Measurements from ENCODE around the gene TMBIM4.
"Not testable (repeated sequence)": the region's sequence is repeated elsewhere in the genome, so short reads cannot be mapped to it uniquely, and the experiment has no call there.

TMBIM4 gene

GRCh38 chr12:66169221-66170170, at the start of gene TMBIM4:
TMBIM4 (minus strand) TSS chr12:66169996; CDS start chr12:66169951, 45 bp downstream.
- no peaks in the 10 kb centered on the region; the same call in 1 of the 2 replicates for H3K36me3 ChIP-seq (ENCODE audit: control insufficient read depth, insufficient read depth, low read length)
- peak; percentile 92 for DNase-seq (ENCODE audit: extremely low read depth, insufficient read length)
- TF ChIP-seq CTCF (IDR thresholded peaks at IDR 0.05; ENCODE audit: insufficient read depth, low read length, poor library complexity, severe bottlenecking): peak; percentile 49
- no peaks in the 10 kb centered on the region for H3K27me3 ChIP-seq (replicated peaks; ENCODE audit: control insufficient read depth, insufficient read depth, low read length)
- peak within 1 kb of the TSS; percentile 92 for H3K4me3 ChIP-seq (replicated peaks; ENCODE audit: low read depth, low read length)

GRCh38 chr12:66217342-66217917, 47.6 kb upstream of the TMBIM4 start:
- DNase-seq (ENCODE audit: extremely low read depth, insufficient read length): no peak
- H3K36me3 ChIP-seq (ENCODE audit: control insufficient read depth, insufficient read depth, low read length): no peaks in the 10 kb centered on the region

DNA sequence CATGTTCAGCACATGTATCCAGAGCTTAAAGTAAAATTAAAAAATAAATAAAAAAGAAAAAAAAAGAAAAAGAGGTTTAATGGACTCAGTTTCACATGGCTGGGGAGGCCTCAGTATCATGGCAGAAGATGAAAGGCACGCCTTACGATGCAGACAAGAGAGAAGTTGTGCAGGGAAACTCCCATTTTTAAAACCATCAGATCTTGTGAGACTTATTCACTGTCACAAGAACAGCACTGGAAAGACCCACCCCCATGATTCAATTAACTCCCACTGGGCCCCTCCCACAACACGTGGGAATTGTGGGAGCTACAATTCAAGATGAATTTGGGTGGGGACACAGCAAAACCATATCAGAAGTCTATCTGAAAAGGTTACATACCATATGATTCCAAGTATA, 43.2 kb upstream of the TMBIM4 start:
- not testable (repeated sequence) for H3K27me3 ChIP-seq (replicated peaks; ENCODE audit: control insufficient read depth, insufficient read depth, low read length); DNase-seq (ENCODE audit: extremely low read depth, insufficient read length); H3K36me3 ChIP-seq (ENCODE audit: control insufficient read depth, insufficient read depth, low read length); H3K4me3 ChIP-seq (replicated peaks; ENCODE audit: low read depth, low read length)

More at GRCh38 chr12:66217342-66217917, 47.6 kb upstream of the TMBIM4 start:
- no peaks in the 10 kb centered on the region for H3K27me3 ChIP-seq (replicated peaks; ENCODE audit: control insufficient read depth, insufficient read depth, low read length)
- no peak for TF ChIP-seq CTCF (IDR thresholded peaks at IDR 0.05; ENCODE audit: insufficient read depth, low read length, poor library complexity, severe bottlenecking)
- H3K4me3 ChIP-seq (replicated peaks; ENCODE audit: low read depth, low read length): no peak overlapping the region

DNA sequence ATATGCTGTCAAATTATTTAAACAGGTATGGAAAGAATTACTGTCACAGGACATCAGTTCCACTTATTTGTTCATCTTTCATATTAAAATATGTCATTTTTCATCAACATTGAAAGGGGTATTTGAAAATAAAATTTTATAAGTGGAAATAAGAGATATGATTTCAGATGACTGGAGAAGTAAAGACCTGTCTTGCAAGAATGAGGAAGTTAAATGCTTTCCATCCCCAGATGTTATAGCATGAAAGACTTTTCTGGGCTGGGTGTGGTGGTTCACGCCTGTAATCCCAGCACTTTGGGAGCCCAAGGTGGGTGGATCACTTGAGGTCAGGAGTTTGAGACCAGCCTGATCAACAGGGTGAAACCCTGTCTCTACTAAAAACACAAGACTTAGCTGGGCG, 41.8 kb upstream of the TMBIM4 start:
- H3K36me3 ChIP-seq (ENCODE audit: control insufficient read depth, insufficient read depth, low read length); DNase-seq (ENCODE audit: extremely low read depth, insufficient read length); H3K4me3 ChIP-seq (replicated peaks; ENCODE audit: low read depth, low read length); H3K27me3 ChIP-seq (replicated peaks; ENCODE audit: control insufficient read depth, insufficient read depth, low read length): not testable (repeated sequence)

- TF ChIP-seq CTCF (IDR thresholded peaks at IDR 0.05; ENCODE audit: insufficient read depth, low read length, poor library complexity, severe bottlenecking): no peak
- Histone ChIP-seq H3K4me3 (replicated peaks; ENCODE audit: low read depth, low read length) (no peak overlapping the region), H3K36me3 (ENCODE audit: control insufficient read depth, insufficient read depth, low read length) (no peaks in the 10 kb centered on the region), H3K27me3 (replicated peaks; ENCODE audit: control insufficient read depth, insufficient read depth, low read length) (no peaks in the 10 kb centered on the region)
- no peak for DNase-seq (ENCODE audit: extremely low read depth, insufficient read length)
Observed at GRCh38 chr12:66210840-66211239, 41.0 kb upstream of the TMBIM4 start.

GRCh38 chr12:66206141-66206540, 36.3 kb upstream of the TMBIM4 start:
- DNase-seq (ENCODE audit: extremely low read depth, insufficient read length): no peak
- H3K36me3 ChIP-seq (ENCODE audit: control insufficient read depth, insufficient read depth, low read length): no peaks in the 10 kb centered on the region
- no peak overlapping the region for H3K4me3 ChIP-seq (replicated peaks; ENCODE audit: low read depth, low read length)
- H3K27me3 ChIP-seq (replicated peaks; ENCODE audit: control insufficient read depth, insufficient read depth, low read length): no peaks in the 10 kb centered on the region
- no peak for TF ChIP-seq CTCF (IDR thresholded peaks at IDR 0.05; ENCODE audit: insufficient read depth, low read length, poor library complexity, severe bottlenecking)
